SKM-1 (cell line): ENCODE data around the gene ADGRE1.

ENCODE experiments used
- DNase-seq: peaks from one replicate; lab custom pipeline; 2025; ENCODE audit not compliant: unreplicated experiment; lab: John Stamatoyannopoulos, UW

The ADGRE1 gene

GRCh38 chr19:6952956-6953355 lies 65.6 kb downstream of the ADGRE1 start:
- no peak for DNase-seq

DNA sequence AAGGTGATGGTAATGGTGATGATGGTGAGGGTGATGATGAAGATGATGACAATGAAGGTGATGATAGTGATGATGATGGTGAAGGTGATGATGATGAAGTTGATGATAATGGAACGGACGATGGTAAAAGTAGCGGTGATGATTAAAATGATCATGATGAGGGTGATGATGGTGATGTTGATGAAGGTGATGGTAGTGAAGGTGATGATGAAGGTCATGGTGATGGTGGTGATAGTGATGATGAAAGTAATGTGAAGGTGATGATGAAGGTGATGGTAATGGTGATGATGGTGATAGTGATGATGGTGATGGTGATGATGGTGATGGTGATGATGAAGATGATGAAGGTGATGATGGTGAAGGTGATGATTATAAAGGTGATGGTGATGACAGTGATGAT lies 67.7 kb downstream of the ADGRE1 start:
- no peak for DNase-seq

- no peak for DNase-seq
These were observed 69.2 kb downstream of the ADGRE1 start for GRCh38 chr19:6956573-6956972.

DNA sequence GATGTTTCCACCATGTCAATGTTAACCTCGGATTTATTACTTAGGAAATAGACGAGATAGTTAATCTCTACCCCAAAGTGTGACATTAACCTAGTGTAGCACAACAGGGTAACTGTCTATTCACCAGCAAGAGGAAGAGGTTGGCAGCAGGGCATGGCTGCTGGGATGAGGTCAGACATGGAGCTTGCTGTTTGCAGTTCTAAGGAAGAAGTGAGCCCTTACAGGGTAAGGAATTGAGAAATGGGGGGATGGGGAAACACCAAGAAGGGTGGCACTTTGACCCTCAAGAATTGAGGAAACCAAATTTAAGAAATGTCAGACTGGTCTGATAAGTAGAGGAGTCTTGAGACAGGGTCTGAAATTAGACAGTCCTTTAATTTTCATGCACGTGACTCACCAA lies 71.4 kb downstream of the ADGRE1 start:
- no peak for DNase-seq

- DNase-seq: no peak
These were observed 76.0 kb downstream of the ADGRE1 start for GRCh38 chr19:6963244-6963852.

DNA sequence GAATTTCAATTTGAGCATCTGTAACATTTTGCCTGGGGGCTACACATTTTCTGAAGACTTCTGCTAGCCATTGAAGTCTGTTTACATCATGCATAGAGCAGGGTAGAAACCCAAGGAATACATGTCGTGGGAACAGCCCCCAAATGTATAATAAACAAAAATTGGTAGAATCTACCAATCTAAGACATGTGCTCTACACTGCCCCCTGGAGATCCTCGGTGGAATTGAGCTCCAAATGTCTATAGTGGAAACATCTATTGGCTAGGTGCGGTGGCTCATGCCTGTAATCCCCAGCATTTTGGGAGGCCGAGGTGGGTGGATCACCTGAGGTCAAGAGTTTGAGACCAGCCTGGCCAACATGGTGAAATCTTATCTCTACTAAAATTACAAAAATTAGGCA lies 76.6 kb downstream of the ADGRE1 start:
- DNase-seq: no peak

GRCh38 chr19:6967967-6968366 lies 80.6 kb downstream of the ADGRE1 start:
- no peak for DNase-seq

DNA sequence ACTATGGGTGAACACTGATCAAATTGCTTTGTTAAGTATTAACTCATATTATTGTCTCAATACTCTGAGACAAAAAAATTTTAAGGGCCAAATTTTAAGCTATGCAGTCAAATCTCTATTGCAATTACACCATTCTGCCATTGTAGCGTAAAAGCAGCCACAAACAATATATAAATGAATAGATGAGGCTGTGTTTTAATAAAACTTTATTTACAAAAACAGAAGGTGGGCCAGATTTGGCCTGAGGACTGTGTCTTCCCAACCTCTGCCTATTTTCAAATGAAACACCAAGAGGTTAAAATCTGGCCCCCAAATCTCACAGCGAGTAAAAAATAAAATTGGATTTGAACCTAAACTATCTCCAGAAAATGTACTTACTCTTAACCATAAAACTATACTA lies 82.1 kb downstream of the ADGRE1 start:
- no peak for DNase-seq

DNA sequence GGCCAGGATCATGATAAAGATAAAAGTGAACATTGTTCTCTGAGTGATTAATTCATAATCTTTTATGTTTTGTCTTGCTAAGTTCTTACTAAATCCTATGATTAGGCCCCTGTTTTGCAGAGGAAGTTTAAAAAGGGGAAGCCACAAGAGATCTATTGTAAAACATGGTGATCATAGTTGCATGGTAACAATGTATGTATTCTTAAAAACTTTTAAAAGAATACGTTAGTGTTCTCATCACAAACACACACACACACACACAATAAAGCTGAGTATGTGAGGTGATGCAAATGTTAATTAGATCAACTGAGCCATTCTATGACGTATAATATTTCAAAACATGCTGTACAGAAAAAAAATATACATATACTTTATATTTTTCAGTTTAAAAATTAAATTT lies 82.6 kb downstream of the ADGRE1 start:
- peak; percentile 59 for DNase-seq

GRCh38 chr19:6970443-6970842 lies 83.1 kb downstream of the ADGRE1 start:
- DNase-seq: peak; percentile 73

- no peak for DNase-seq
These were observed 84.0 kb downstream of the ADGRE1 start for GRCh38 chr19:6971366-6971765.

GRCh38 chr19:6976197-6976596 lies 88.8 kb downstream of the ADGRE1 start:
- DNase-seq: no peak

- no peak for DNase-seq
These were observed 92.0 kb downstream of the ADGRE1 start for GRCh38 chr19:6979399-6979798.

GRCh38 chr19:6983448-6983847 lies 96.1 kb downstream of the ADGRE1 start:
- DNase-seq: no peak

GRCh38 chr19:6987850-6988249 lies 100.5 kb downstream of the ADGRE1 start:
- DNase-seq: peak; percentile 29

DNA sequence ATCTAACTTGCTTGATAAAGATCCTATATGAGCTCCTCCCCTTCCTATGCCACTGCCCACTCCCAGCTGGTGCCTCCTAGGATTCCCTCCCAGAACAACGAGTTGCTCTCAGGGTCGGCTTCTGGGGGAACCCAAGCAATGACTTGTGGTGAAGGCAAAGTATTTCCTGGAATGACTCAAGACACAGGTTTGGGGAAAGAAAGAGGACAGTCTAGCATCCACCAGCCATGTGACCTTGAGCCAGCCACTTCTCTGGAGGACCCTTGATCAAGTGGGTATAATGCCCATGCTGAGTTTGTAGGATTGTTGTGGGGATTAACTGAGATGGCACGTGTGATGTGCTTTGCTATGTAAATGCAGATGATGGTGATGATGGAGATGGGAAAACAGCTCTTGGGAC lies 100.9 kb downstream of the ADGRE1 start:
- no peak for DNase-seq
